Natural killer cell treated with Interleukin-12 subunit alpha and Interleukin-12 subunit beta and Interleukin-15 and Interleukin-18, amount 100 ng/mL, for 72 hours (primary cell): Measurements from ENCODE around the gene DIP2C. TPM values are rescaled to one million over a fixed set of nuclear protein-coding genes. Genes with fewer than 3 reads are reported as not detected.

Experiments used
- ATAC-seq, 2 donors: fragments of 150-1000 bp; cut with Tn5 transposase in 1 of 2; sonication (Bioruptor Pico), chemical (Tn5 transposase) in 1 of 2; 2 replicates each; pipeline ENCODE4 v1.10.0; 2021
- DNase-seq: peaks from one replicate; pipeline ENCODE4 v3.0.0; 2022; ENCODE audit warnings: low spot score
- H3K27ac Mint-ChIP-seq, 2 donors: 1 replicate in 1 of 2; 2 replicates in 1 of 2; pipeline ENCODE4 v1.8.0; 2022; ENCODE audit warnings: mixed read lengths in 2 of 2, mild to moderate bottlenecking in 1 of 2, moderate library complexity in 1 of 2
- H3K27me3 Mint-ChIP-seq, 2 donors: 1 replicate in 1 of 2; 2 replicates in 1 of 2; pipeline ENCODE4 v1.8.0; 2022; ENCODE audit warnings: mixed read lengths in 2 of 2
- H3K36me3 Mint-ChIP-seq: one replicate; pipeline ENCODE4 v1.8.0; 2022; ENCODE audit warnings: mixed read lengths
- H3K4me1 Mint-ChIP-seq, 2 donors: 1 replicate in 1 of 2; 2 replicates in 1 of 2; pipeline ENCODE4 v1.8.0; 2022; ENCODE audit warnings: low read depth in 2 of 2, mixed read lengths in 2 of 2, mild to moderate bottlenecking in 1 of 2
- H3K4me3 Mint-ChIP-seq: one replicate; pipeline ENCODE4 v1.8.0; 2022; ENCODE audit warnings: mixed read lengths
- H3K9me3 Mint-ChIP-seq: 2 replicates; pipeline ENCODE4 v1.8.0; 2022; ENCODE audit warnings: mixed read lengths
- total RNA-seq, 2 donors: library from RNA; stranded (reverse); gene quantifications; one replicate each; pipeline ENCODE4 v1.2.3, GENCODE V29; 2022

The DIP2C gene
- total RNA-seq, 2 donors from 2014 or later = 0.57 to 0.98 TPM

- Mint-ChIP-seq H3K36me3 (no peaks in the 10 kb centered on the region), H3K4me1 (peaks cover 4 to 11% of the 10 kb centered on the region in 2 donors), H3K4me3 (peak overlapping the region; percentile 9), H3K27ac (no peak overlapping the region), H3K27me3 (peaks cover 0 to 9% of the 10 kb centered on the region in 2 donors), H3K9me3 (no peaks in the 10 kb centered on the region)
- DNase-seq (no peak), ATAC-seq (peak; percentile 50 to 59)
Observed at GRCh38 chr10:677038-677437, 12.4 kb downstream of the DIP2C start.

- H3K27ac Mint-ChIP-seq = no peak overlapping the region
- DNase-seq (no peak), ATAC-seq (peak in 1 of 2 donors; percentile 63)
- H3K36me3 Mint-ChIP-seq = no peaks in the 10 kb centered on the region
- peak overlapping the region; percentile 35 for H3K4me3 Mint-ChIP-seq
- peaks cover 0 to 11% of the 10 kb centered on the region in 2 donors for H3K27me3 Mint-ChIP-seq
- H3K4me1 Mint-ChIP-seq = peaks cover 4 to 11% of the 10 kb centered on the region in 2 donors
- no peaks in the 10 kb centered on the region for H3K9me3 Mint-ChIP-seq
Observed at GRCh38 chr10:676178-676577, 13.3 kb downstream of the DIP2C start.

DNA sequence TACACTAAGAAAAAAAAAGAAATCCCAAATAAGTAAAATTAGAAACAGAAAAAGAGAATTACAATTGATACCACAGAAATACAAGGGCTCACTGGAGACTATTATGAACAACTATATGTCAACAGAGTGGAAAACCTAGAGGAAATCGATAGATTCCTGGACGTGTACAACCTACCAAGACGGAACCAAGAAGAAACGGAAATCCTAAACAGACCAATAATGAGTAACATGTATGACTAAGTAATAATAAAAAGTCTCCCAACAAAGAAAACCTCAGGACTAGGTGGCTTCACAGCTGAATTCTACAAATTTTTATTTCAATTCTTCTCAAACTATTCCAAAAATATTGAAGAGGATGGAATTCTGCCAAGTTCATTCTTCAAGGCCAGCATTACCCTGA, 13.9 kb downstream of the DIP2C start:
- H3K27ac Mint-ChIP-seq = no peak overlapping the region
- ATAC-seq (no peak), DNase-seq (no peak)
- no peaks in the 10 kb centered on the region for H3K36me3 Mint-ChIP-seq
- H3K27me3 Mint-ChIP-seq = peaks cover 0 to 11% of the 10 kb centered on the region in 2 donors
- H3K9me3 Mint-ChIP-seq = no peaks in the 10 kb centered on the region
- H3K4me1 Mint-ChIP-seq = peaks cover 4 to 11% of the 10 kb centered on the region in 2 donors
- H3K4me3 Mint-ChIP-seq = no peak overlapping the region

GRCh38 chr10:673492-673891, 16.0 kb downstream of the DIP2C start:
- peaks cover 4 to 11% of the 10 kb centered on the region in 2 donors for H3K4me1 Mint-ChIP-seq
- H3K27me3 Mint-ChIP-seq = peaks cover 0 to 8% of the 10 kb centered on the region in 2 donors
- H3K36me3 Mint-ChIP-seq = no peaks in the 10 kb centered on the region

DNA sequence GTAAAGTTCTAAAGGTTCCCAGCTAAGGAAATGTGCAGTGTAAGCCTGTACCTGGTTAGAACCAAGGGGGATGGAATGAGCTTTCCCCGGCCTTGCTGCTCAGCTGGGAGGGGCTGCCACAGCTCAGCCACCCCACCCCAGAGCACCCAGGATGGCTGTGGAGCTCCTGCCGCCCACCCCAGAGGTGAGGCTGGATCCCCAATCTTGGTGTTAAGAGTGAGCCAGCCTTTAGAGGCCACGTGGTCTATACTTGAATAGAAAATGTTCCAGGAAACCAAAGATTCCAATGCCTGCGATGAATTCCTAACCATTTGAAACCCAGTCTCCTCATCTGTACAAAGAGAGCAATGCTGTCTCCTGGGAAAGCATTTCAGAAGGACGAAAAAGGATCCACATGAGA, 16.5 kb downstream of the DIP2C start:
- no peak for ATAC-seq

More at GRCh38 chr10:673492-673891, 16.0 kb downstream of the DIP2C start:
- H3K4me3 Mint-ChIP-seq = no peak overlapping the region
- no peak overlapping the region for H3K27ac Mint-ChIP-seq
- ATAC-seq = no peak
- H3K9me3 Mint-ChIP-seq = no peaks in the 10 kb centered on the region
- DNase-seq = no peak

GRCh38 chr10:672203-672602, 17.3 kb downstream of the DIP2C start:
- H3K27me3 Mint-ChIP-seq = peaks cover 0 to 7% of the 10 kb centered on the region in 2 donors
- peaks cover 2 to 11% of the 10 kb centered on the region in 2 donors for H3K4me1 Mint-ChIP-seq
- no peaks in the 10 kb centered on the region for H3K36me3 Mint-ChIP-seq
- no peak for DNase-seq
- ATAC-seq = no peak
- no peak overlapping the region for H3K4me3 Mint-ChIP-seq
- H3K9me3 Mint-ChIP-seq = no peaks in the 10 kb centered on the region
- no peak overlapping the region for H3K27ac Mint-ChIP-seq

More for the DNA sequence above, 16.5 kb downstream of the DIP2C start:
- H3K36me3 Mint-ChIP-seq = no peaks in the 10 kb centered on the region
- no peaks in the 10 kb centered on the region for H3K9me3 Mint-ChIP-seq
- H3K27ac Mint-ChIP-seq = no peak overlapping the region
- H3K27me3 Mint-ChIP-seq = peaks cover 0 to 8% of the 10 kb centered on the region in 2 donors
- DNase-seq = no peak
- no peak overlapping the region for H3K4me3 Mint-ChIP-seq
- H3K4me1 Mint-ChIP-seq = peaks cover 4 to 11% of the 10 kb centered on the region in 2 donors

- ATAC-seq (no peak), DNase-seq (no peak)
- peaks cover 0 to 7% of the 10 kb centered on the region in 2 donors for H3K27me3 Mint-ChIP-seq
- H3K27ac Mint-ChIP-seq = no peak overlapping the region
- H3K4me3 Mint-ChIP-seq = no peak overlapping the region
- no peaks in the 10 kb centered on the region for H3K36me3 Mint-ChIP-seq
- H3K4me1 Mint-ChIP-seq = peaks cover 0 to 4% of the 10 kb centered on the region in 2 donors
- H3K9me3 Mint-ChIP-seq = no peaks in the 10 kb centered on the region
Observed at GRCh38 chr10:670990-671389, 18.5 kb downstream of the DIP2C start.

DNA sequence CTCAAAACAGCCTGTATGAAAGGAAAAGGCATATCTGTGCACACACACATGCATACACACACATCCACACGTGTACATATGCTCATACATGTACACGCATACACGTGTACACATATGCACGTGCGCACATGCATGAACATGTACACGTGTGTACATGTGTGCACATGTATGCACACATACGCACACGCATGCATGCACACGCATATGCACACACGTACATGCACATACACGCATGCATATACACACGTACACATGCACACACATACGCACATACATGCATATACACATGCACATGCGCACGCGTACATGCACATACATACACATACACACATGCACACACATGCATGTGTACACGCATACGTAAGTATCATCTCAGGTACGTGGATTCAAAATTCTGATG, 19.4 kb downstream of the DIP2C start:
- Mint-ChIP-seq H3K4me1 (no peaks in the 10 kb centered on the region), H3K9me3 (no peaks in the 10 kb centered on the region), H3K36me3 (no peaks in the 10 kb centered on the region), H3K4me3 (no peak overlapping the region), H3K27ac (no peak overlapping the region), H3K27me3 (peaks cover 0 to 7% of the 10 kb centered on the region in 2 donors)
- DNase-seq = no peak
- no peak for ATAC-seq

- no peak for ATAC-seq
- DNase-seq = no peak
- Mint-ChIP-seq H3K27ac (no peak overlapping the region), H3K9me3 (no peaks in the 10 kb centered on the region), H3K27me3 (peaks cover 0 to 3% of the 10 kb centered on the region in 2 donors), H3K4me1 (no peaks in the 10 kb centered on the region), H3K36me3 (no peaks in the 10 kb centered on the region), H3K4me3 (no peak overlapping the region)
Observed at GRCh38 chr10:668786-669485, 20.5 kb downstream of the DIP2C start.

DNA sequence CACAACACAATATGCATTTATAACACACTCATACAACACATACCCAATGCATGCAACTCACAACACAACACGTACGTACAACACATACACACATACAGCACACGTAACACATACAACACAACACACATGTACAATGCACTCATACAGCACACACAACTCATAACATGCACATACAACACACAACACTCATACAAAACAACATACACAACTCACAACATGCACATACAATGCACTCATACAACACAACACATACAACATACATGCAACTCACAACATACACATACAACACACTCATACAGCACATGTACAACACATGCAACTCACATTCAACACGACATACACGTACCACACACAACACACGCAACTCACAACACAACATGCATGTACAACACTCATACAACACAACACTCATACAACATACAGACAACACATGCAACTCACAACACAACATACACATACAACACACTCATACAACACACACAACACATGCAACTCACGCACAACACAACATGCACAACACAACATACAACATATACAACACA, 21.8 kb downstream of the DIP2C start:
- H3K4me3 Mint-ChIP-seq = no peak overlapping the region
- peaks cover 5% of the 10 kb centered on the region in 2 donors for H3K4me1 Mint-ChIP-seq
- no peaks in the 10 kb centered on the region for H3K9me3 Mint-ChIP-seq
- peaks cover 0 to 2% of the 10 kb centered on the region in 2 donors for H3K27me3 Mint-ChIP-seq
- DNase-seq (no peak), ATAC-seq (no peak)
- H3K36me3 Mint-ChIP-seq = no peaks in the 10 kb centered on the region
- H3K27ac Mint-ChIP-seq = no peak overlapping the region

GRCh38 chr10:667096-667495, 22.4 kb downstream of the DIP2C start:
- DNase-seq = no peak
- peaks cover 0 to 2% of the 10 kb centered on the region in 2 donors for H3K27me3 Mint-ChIP-seq
- H3K9me3 Mint-ChIP-seq = no peaks in the 10 kb centered on the region
- no peak overlapping the region for H3K27ac Mint-ChIP-seq
- no peaks in the 10 kb centered on the region for H3K36me3 Mint-ChIP-seq
- no peak overlapping the region for H3K4me3 Mint-ChIP-seq
- no peak for ATAC-seq
- H3K4me1 Mint-ChIP-seq = peaks cover 8 to 11% of the 10 kb centered on the region in 2 donors

DNA sequence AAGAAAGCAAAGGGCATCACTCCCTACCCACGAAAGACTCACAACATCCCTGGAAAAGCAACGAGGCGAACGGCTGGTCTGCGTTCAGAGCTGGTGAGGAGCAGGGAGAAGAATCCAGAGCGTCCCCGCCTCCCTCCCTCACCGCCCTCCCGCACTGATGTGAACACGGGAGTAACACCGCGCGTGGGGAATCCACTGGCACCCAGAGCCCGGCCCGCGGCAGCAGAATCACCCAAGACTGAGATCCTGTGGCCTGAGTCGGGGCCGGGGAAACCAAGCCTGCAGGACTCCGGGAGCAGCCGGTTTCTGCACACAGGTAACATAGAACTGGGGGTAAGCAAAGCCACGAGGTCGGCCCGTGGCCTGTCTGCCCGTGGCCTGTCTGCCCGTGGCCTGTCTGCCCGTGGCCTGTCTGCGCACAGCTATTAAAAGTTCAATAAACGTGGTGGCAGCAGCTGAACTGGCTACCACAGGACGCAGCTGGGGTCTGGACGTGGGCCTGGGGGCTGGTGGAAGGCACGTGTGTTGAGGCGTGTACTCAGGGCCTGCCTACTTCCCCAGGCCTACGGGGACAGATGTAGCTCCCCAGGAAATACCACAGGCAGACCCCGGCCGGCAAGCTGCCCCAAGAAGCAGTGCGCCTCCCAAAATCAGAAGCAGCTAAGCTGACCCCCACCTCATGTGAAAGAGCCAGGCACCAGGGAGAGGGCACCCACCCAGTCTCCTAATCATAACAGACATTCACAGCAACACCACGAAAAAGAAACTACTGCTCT, 23.0 kb downstream of the DIP2C start:
- H3K27me3 Mint-ChIP-seq = peaks cover 0 to 6% of the 10 kb centered on the region in 2 donors
- H3K27ac Mint-ChIP-seq = no peak overlapping the region
- no peak for DNase-seq
- peaks cover 15 to 18% of the 10 kb centered on the region in 2 donors for H3K4me1 Mint-ChIP-seq
- H3K36me3 Mint-ChIP-seq = no peaks in the 10 kb centered on the region
- no peak for ATAC-seq
- H3K9me3 Mint-ChIP-seq = no peaks in the 10 kb centered on the region
- H3K4me3 Mint-ChIP-seq = no peak overlapping the region

- no peaks in the 10 kb centered on the region for H3K9me3 Mint-ChIP-seq
- peaks cover 0 to 6% of the 10 kb centered on the region in 2 donors for H3K27me3 Mint-ChIP-seq
- H3K4me3 Mint-ChIP-seq = no peak overlapping the region
- H3K27ac Mint-ChIP-seq = no peak overlapping the region
- DNase-seq (no peak), ATAC-seq (no peak)
- H3K4me1 Mint-ChIP-seq = peaks cover 17 to 19% of the 10 kb centered on the region in 2 donors
- H3K36me3 Mint-ChIP-seq = no peaks in the 10 kb centered on the region
Observed at GRCh38 chr10:665579-666091, 23.8 kb downstream of the DIP2C start.

GRCh38 chr10:664893-665292, 24.6 kb downstream of the DIP2C start:
- Mint-ChIP-seq H3K27me3 (peaks cover 0 to 6% of the 10 kb centered on the region in 2 donors), H3K27ac (no peak overlapping the region), H3K4me1 (peaks cover 17 to 19% of the 10 kb centered on the region in 2 donors), H3K9me3 (no peaks in the 10 kb centered on the region), H3K36me3 (no peaks in the 10 kb centered on the region), H3K4me3 (no peak overlapping the region)
- ATAC-seq (no peak), DNase-seq (no peak)
